C4-2B (cell line): ENCODE measurements around the gene BTBD9.

ENCODE experiments used
- CTCF ChIP-seq: fragments of 450-650 bp; conservative IDR thresholded peaks from 2 replicates; pipeline ENCODE4 v1.5.1; 2017; ENCODE audit warnings: mild to moderate bottlenecking
- ZFX ChIP-seq: fragments of 450-650 bp; IDR thresholded peaks from 2 replicates; pipeline ENCODE4 v1.6.1; 2017

- TF ChIP-seq CTCF (no peak), ZFX (no peak)
Observed at GRCh38 chr6:38179300-38179699, 460.4 kb downstream of the BTBD9 start.
